Esophagus muscularis mucosa (tissue), 4 donors: ENCODE data around the gene KCNAB1. TPM values are rescaled to one million over a fixed set of nuclear protein-coding genes. Genes with fewer than 3 reads are reported as not detected.

Experiments used
- DNase-seq: peaks from one replicate; pipeline ENCODE4 v3.0.0-alpha.2; 2017; ENCODE audit errors: extremely low spot score
- H3K27ac ChIP-seq, 4 donors: fragments of 200-600 bp; sonication (generic); replicated peaks in 1 of 4; 1 replicate in 3 of 4; 2 replicates in 1 of 4; pipeline ENCODE4 v1.5.1; 2016 to 2019; ENCODE audit warnings: mild to moderate bottlenecking in 1 of 4
- H3K27me3 ChIP-seq, 4 donors: fragments of 200-600 bp; sonication (generic); one replicate each; pipeline versions ENCODE4 v1.5.1 to v1.6.0; 2016 to 2019
- H3K36me3 ChIP-seq, 4 donors: fragments of 200-600 bp; sonication (generic); one replicate each; pipeline ENCODE4 v1.5.1; 2016 to 2019
- H3K4me1 ChIP-seq, 4 donors: fragments of 200-600 bp; sonication (generic); one replicate each; pipeline ENCODE4 v1.5.1; 2016 to 2019
- H3K4me3 ChIP-seq, 4 donors: fragments of 200-600 bp; sonication (generic); 1 replicate in 2 of 4; 2 replicates in 2 of 4; pipeline ENCODE4 v1.5.1; 2016 to 2019; ENCODE audit warnings: mild to moderate bottlenecking in 4 of 4, moderate library complexity in 1 of 4
- H3K9me3 ChIP-seq, 4 donors: fragments of 200-600 bp; sonication (generic); 1 replicate in 3 of 4; 2 replicates in 1 of 4; pipeline ENCODE4 v1.5.1; 2016 to 2019
- EP300 ChIP-seq: sonication (generic); formaldehyde crosslinking; IDR thresholded peaks from one replicate; pipeline ENCODE4 v1.6.1; 2017; ENCODE audit warnings: antibody characterized with exemption
- POLR2A ChIP-seq: fragments of 450-650 bp; IDR thresholded peaks from one replicate; pipeline ENCODE4 v1.6.1; 2017; ENCODE audit warnings: antibody characterized with exemption, moderate library complexity, mild to moderate bottlenecking, low read depth
- POLR2AphosphoS5 ChIP-seq, 2 donors: sonication (generic); formaldehyde crosslinking; IDR thresholded peaks; one replicate each; pipeline ENCODE4 v1.6.1; 2017; ENCODE audit warnings: antibody characterized with exemption in 2 of 2
- WGBS: methylation state at CpG from one replicate; pipeline ENCODE4 v1.1.5; 2018; 5-methylcytosine and 5-hydroxymethylcytosine counted together
- intact Hi-C: fragments of 100-400 bp; cut with DNase I; formaldehyde crosslinking; loops from one replicate; pipeline ENCODE4 v1.15.1; 2023
- total RNA-seq, 4 donors: library from RNA; depleted of rRNA; stranded (reverse); fragments of >200 nt; gene quantifications; one replicate each; pipeline versions ENCODE4 v1.1.0 to v1.2.1, GENCODE V29; 2016
- TF ChIP-seq, protein P1 (sequence below), 3 experiments: fragments of 200-600 bp in 2 of 3; fragments of 450-650 bp in 1 of 3; sonication (generic) in 2 of 3; IDR thresholded peaks; one replicate each; pipeline ENCODE4 v1.5.1; 2017 to 2019; ENCODE audit warnings: antibody characterized with exemption in 3 of 3, mild to moderate bottlenecking in 2 of 3, moderate library complexity in 1 of 3

Gene KCNAB1
- total RNA-seq, 4 donors from 2014 or later = 0.83 to 5.9 (median 2.3) TPM

DNA sequence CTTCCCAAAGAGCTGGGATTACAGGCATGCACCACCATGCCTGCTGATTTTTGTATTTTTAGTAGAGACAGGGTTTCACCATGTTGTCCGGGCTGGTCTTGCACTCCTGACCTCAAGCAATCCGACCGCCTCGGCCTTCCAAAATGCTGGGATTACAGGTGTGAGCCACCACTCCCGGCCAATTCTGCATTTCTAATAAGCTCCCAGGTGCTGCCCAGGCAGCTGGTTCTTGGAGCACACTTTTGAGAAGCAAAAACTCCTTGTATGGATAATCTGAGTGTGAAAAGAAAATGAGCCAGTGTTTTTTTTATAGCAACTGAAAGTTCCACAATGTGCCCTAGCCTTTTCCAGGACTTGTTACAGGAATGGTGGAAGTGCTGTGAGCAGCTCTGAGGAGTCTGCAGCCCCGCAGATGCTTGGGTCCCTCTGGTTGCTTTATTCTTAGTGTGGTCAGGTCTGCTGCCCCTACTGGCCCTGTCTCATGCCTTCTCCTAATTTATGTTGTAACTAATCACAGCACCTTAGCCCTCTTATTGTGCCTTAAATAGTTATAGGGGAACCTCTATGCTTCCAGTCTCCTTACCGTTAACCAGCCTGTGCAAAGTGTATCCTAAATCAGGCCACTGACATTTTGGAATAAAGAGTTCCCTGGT, 13.5 kb upstream of the KCNAB1 start:
- 87% methylated on average over 7 of the region's 7 CpGs for WGBS
- intact Hi-C loops = no loop called here
- Histone ChIP-seq H3K36me3 (no peaks in the 10 kb centered on the region), H3K9me3 (no peaks in the 10 kb centered on the region), H3K27me3 (no peaks in the 10 kb centered on the region), H3K27ac (no peak overlapping the region), H3K4me3 (no peak overlapping the region), H3K4me1 (peaks cover 0 to 16% (median 0%) of the 10 kb centered on the region in 4 donors)
- peak; percentile 53 for DNase-seq
- TF ChIP-seq, protein P1, sequence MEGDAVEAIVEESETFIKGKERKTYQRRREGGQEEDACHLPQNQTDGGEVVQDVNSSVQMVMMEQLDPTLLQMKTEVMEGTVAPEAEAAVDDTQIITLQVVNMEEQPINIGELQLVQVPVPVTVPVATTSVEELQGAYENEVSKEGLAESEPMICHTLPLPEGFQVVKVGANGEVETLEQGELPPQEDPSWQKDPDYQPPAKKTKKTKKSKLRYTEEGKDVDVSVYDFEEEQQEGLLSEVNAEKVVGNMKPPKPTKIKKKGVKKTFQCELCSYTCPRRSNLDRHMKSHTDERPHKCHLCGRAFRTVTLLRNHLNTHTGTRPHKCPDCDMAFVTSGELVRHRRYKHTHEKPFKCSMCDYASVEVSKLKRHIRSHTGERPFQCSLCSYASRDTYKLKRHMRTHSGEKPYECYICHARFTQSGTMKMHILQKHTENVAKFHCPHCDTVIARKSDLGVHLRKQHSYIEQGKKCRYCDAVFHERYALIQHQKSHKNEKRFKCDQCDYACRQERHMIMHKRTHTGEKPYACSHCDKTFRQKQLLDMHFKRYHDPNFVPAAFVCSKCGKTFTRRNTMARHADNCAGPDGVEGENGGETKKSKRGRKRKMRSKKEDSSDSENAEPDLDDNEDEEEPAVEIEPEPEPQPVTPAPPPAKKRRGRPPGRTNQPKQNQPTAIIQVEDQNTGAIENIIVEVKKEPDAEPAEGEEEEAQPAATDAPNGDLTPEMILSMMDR (IDR thresholded peaks at IDR 0.05) = no peak
- TF ChIP-seq EP300 (no peak), POLR2A (no peak), POLR2AphosphoS5 (IDR thresholded peaks at IDR 0.05) (no peak)

- no peak overlapping the region for H3K4me3 ChIP-seq
- intact Hi-C loops = no loop called here
- H3K9me3 ChIP-seq = no peaks in the 10 kb centered on the region
- DNase-seq = peak; percentile 50
- TF ChIP-seq, protein P1 (IDR thresholded peaks at IDR 0.05) = no peak
- no peak for TF ChIP-seq POLR2A
- TF ChIP-seq EP300 = no peak
- no peak for TF ChIP-seq POLR2AphosphoS5 (IDR thresholded peaks at IDR 0.05)
- no peaks in the 10 kb centered on the region for H3K27me3 ChIP-seq
- WGBS = 92% methylated on average over 5 of the region's 5 CpGs
- H3K36me3 ChIP-seq = no peaks in the 10 kb centered on the region
- H3K27ac ChIP-seq = no peak overlapping the region
- peaks cover 0 to 13% (median 0%) of the 10 kb centered on the region in 4 donors for H3K4me1 ChIP-seq
Observed at GRCh38 chr3:156107504-156107903, 12.9 kb upstream of the KCNAB1 start.

DNA sequence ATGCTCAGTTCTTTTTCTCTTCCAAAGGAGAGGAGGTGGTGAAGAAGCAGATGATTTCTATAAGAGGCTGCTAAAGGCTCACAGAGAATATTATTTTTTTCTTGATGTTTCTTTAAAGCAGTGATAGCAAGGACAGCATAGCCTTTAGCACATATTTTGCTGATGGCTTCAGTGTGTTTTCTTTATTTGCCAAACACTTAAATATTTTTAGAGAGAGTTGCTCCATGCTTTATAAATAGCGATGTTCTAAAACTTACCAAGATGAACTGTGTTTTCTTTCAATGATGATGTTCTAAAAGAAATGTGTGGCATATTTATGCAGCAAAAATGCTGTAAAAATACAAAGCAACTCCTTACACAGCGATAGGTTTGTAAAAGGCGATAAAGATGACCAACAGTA, 11.8 kb upstream of the KCNAB1 start:
- H3K4me3 ChIP-seq = no peak overlapping the region
- no peak for DNase-seq
- no peak overlapping the region for H3K27ac ChIP-seq
- H3K36me3 ChIP-seq = no peaks in the 10 kb centered on the region
- WGBS = 78% methylated on average over 3 of the region's 3 CpGs
- no peaks in the 10 kb centered on the region for H3K27me3 ChIP-seq
- TF ChIP-seq, protein P1 (IDR thresholded peaks at IDR 0.05) = no peak
- TF ChIP-seq EP300 = no peak
- no peak for TF ChIP-seq POLR2AphosphoS5 (IDR thresholded peaks at IDR 0.05)
- no peak for TF ChIP-seq POLR2A
- H3K4me1 ChIP-seq = peaks cover 0 to 13% (median 0%) of the 10 kb centered on the region in 4 donors
- intact Hi-C loops = no loop called here
- no peaks in the 10 kb centered on the region for H3K9me3 ChIP-seq

GRCh38 chr3:156109989-156110388, 10.4 kb upstream of the KCNAB1 start:
- Histone ChIP-seq H3K27ac (no peak overlapping the region), H3K36me3 (no peaks in the 10 kb centered on the region), H3K4me3 (no peak overlapping the region), H3K9me3 (no peaks in the 10 kb centered on the region), H3K27me3 (no peaks in the 10 kb centered on the region), H3K4me1 (peaks cover 0 to 13% (median 0%) of the 10 kb centered on the region in 4 donors)
- TF ChIP-seq, protein P1 (IDR thresholded peaks at IDR 0.05) = no peak
- TF ChIP-seq POLR2A (no peak), POLR2AphosphoS5 (IDR thresholded peaks at IDR 0.05) (no peak), EP300 (no peak)
- intact Hi-C loops = no loop called here
- DNase-seq = no peak
- WGBS = 64% methylated on average over 9 of the region's 9 CpGs

DNA sequence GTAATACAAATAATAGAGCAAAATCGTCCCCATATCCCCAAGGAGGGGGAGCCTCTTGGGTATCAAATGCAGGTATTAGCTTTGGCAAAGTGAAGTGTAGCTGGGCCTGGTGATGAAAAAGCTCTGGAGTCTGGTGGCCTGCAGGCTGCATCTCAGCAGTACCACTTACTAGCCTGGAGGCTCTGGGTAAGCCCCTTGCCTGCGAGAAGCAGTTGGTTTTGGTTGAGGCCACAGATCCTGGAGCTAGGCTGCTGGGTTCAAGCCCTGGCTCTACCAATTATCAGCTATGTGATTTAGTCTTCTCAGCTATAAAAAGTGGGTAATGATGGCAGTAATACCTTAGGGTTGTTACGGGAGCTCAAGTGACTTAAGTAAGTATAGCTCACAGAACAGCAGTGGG, 6.1 kb downstream of the KCNAB1 start:
- H3K9me3 ChIP-seq = no peaks in the 10 kb centered on the region
- H3K4me1 ChIP-seq = no peaks in the 10 kb centered on the region
- TF ChIP-seq POLR2A (no peak), EP300 (no peak), POLR2AphosphoS5 (IDR thresholded peaks at IDR 0.05) (no peak)
- TF ChIP-seq, protein P1 (IDR thresholded peaks at IDR 0.05) = no peak
- no peaks in the 10 kb centered on the region for H3K36me3 ChIP-seq
- no peak overlapping the region for H3K27ac ChIP-seq
- WGBS = 83% methylated on average over 2 of the region's 3 CpGs
- no peaks in the 10 kb centered on the region for H3K27me3 ChIP-seq
- intact Hi-C loops = no loop called here
- no peak overlapping the region for H3K4me3 ChIP-seq
- peak; percentile 88 for DNase-seq
